ENCODE measurements around the gene RPA3.

The RPA3 gene

DNA sequence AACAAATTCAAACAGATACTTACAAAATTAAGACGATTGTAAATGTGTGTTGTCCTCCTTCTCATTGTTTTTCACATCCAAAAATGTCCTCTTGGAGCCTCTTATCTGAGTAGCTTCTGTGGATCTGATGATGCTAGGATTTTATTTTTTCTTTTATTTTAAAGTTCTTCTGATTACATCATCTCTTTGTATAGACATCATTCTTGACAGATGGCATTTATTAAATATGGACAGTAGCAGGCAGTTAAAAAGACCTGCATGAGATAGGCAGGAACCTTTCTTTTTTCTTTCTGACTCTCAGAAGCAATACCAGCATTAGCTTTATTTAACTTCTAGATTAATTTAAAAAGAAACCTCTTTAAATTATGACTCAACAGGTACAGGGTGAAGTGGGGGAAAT is at the start of gene RPA3:
RPA3 (minus strand) TSS at position 116 of the 400 bp plus-strand sequence. CDS start 78,189 bp downstream, outside the sequence.
- Histone ChIP-seq H3K4me2 (ENCODE audit: low read length) (no peak within 1 kb of the TSS), H3K36me3 (ENCODE audit: control insufficient read depth, insufficient read depth, low read length) (no peaks in the 10 kb centered on the region), H3K27ac (no peak within 1 kb of the TSS), H3K27me3 (ENCODE audit: control insufficient read depth, insufficient read depth, low read length) (no peaks in the 10 kb centered on the region), H3K4me1 (peaks cover 10% of the 10 kb centered on the region), H3K9ac (no peak within 1 kb of the TSS), H3K4me3 (ENCODE audit: low read depth, low read length) (no peak within 1 kb of the TSS), H2AFZ (no peak within 1 kb of the TSS), H3K79me2 (peaks cover 11% of the 10 kb centered on the region), H3K9me3 (ENCODE audit: control insufficient read depth, low read length) (no peaks in the 10 kb centered on the region)
- TF ChIP-seq CTCF (IDR thresholded peaks at IDR 0.05): no peak

GRCh38 chr7:7766671-7767070 is 48.3 kb upstream of the RPA3 start:
- Histone ChIP-seq H3K36me3 (ENCODE audit: control insufficient read depth, insufficient read depth, low read length) (no peaks in the 10 kb centered on the region), H3K4me2 (ENCODE audit: low read length) (no peak overlapping the region), H3K79me2 (peaks cover 13% of the 10 kb centered on the region), H3K4me3 (ENCODE audit: low read depth, low read length) (no peak overlapping the region), H3K27ac (no peak overlapping the region), H3K4me1 (no peaks in the 10 kb centered on the region), H3K9ac (no peak overlapping the region), H2AFZ (no peak overlapping the region), H3K9me3 (ENCODE audit: control insufficient read depth, low read length) (no peaks in the 10 kb centered on the region), H3K27me3 (ENCODE audit: control insufficient read depth, insufficient read depth, low read length) (no peaks in the 10 kb centered on the region)
- no peak for TF ChIP-seq CTCF (IDR thresholded peaks at IDR 0.05)

DNA sequence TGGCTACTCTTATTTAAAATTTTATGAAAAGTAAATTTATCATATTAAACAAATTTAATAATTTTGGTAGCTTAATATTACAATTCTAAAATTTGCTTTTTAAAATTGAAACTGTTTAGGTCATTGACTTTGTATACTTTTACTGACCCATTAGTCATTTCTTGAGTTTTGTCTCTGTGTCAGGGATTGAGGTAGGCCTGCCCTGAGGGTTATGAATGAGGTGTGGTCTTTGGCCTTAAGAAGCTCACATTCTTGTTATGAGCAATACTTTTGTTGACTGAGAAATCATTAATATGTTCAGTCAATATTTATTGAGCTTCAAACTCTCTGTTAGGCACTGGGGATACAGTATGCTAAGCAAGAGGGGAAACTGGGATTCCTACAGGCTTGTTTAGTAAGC is 47.0 kb upstream of the RPA3 start:
- no peak for TF ChIP-seq CTCF (IDR thresholded peaks at IDR 0.05)
- Histone ChIP-seq H3K4me1 (no peaks in the 10 kb centered on the region), H3K36me3 (ENCODE audit: control insufficient read depth, insufficient read depth, low read length) (no peaks in the 10 kb centered on the region), H3K79me2 (peaks cover 13% of the 10 kb centered on the region), H3K9me3 (ENCODE audit: control insufficient read depth, low read length) (no peaks in the 10 kb centered on the region), H2AFZ (no peak overlapping the region), H3K27ac (no peak overlapping the region), H3K4me2 (ENCODE audit: low read length) (no peak overlapping the region), H3K27me3 (ENCODE audit: control insufficient read depth, insufficient read depth, low read length) (no peaks in the 10 kb centered on the region), H3K4me3 (ENCODE audit: low read depth, low read length) (no peak overlapping the region), H3K9ac (no peak overlapping the region)

DNA sequence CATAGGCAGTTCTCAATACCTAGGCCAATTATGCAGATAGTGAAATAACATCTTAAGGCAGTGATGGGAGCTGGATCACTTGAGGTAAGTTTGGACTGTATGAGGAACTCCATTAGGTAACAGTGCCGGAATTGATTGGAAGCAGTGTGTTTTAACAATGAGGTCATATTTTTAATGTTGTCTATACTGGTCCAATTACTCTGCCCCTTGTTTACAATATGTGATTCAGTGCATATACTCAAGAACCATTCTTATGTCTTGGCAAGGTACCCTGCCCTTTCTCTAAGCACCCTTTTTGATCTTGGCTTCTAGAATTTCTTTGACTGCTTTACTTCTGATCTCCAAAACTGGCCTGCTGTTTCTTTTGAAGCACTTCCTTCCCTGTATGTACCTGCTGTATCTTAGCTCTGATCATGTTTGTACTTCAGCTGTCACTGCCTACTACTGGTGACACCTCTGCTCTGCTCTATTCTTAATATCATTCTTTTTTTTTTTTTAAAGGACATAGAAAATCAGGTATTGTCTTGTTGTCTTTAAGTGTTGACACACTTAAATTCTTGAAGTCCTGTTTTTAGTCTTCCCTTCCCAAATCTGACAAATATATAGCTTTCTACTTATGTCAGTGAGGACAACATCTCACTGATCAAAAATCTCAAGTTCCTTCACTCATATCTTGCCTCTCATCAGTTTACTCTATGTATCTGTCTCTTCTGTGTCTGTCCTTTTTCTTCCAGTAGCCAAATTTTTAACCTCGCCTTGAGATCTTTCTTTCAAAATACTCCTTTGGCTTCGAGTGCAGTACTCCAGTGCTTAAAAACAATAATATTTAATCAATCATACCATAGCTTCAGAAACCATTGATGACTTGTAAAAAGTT is 46.4 kb upstream of the RPA3 start:
- Histone ChIP-seq H3K27ac (no peak overlapping the region), H3K36me3 (ENCODE audit: control insufficient read depth, insufficient read depth, low read length) (no peaks in the 10 kb centered on the region)

More for the DNA sequence above, 46.4 kb upstream of the RPA3 start:
- H2AFZ ChIP-seq: no peak overlapping the region
- no peak overlapping the region for H3K4me2 ChIP-seq (ENCODE audit: low read length)
- no peaks in the 10 kb centered on the region for H3K9me3 ChIP-seq (ENCODE audit: control insufficient read depth, low read length)
- H3K27me3 ChIP-seq (ENCODE audit: control insufficient read depth, insufficient read depth, low read length): no peaks in the 10 kb centered on the region
- no peak overlapping the region for H3K4me3 ChIP-seq (ENCODE audit: low read depth, low read length)
- no peak for TF ChIP-seq CTCF (IDR thresholded peaks at IDR 0.05)
- H3K9ac ChIP-seq: no peak overlapping the region
- peaks cover 10% of the 10 kb centered on the region for H3K79me2 ChIP-seq
- no peaks in the 10 kb centered on the region for H3K4me1 ChIP-seq

Data from parathyroid adenoma (tissue), 2 donors.